Measurements from ENCODE around the gene CDK5RAP2.
"Not testable (repeated sequence)": the region's sequence is repeated elsewhere in the genome, so short reads cannot be mapped to it uniquely, and the experiment has no call there.

Gene CDK5RAP2

GRCh38 chr9:120580051-120580896, at the start of gene CDK5RAP2:
Gene CDK5RAP2, minus strand, starts transcription at chr9:120580167. Its CDS starts 189 bp downstream, at chr9:120579978.
- DNase-seq: peak; percentile 66 to 95

GRCh38 chr9:120628925-120629497, 49.0 kb upstream of the CDK5RAP2 start:
- DNase-seq: not testable (repeated sequence)

- no peak for DNase-seq
Measured at GRCh38 chr9:120628207-120628924, 48.4 kb upstream of the CDK5RAP2 start.

- DNase-seq: no peak
Measured at GRCh38 chr9:120627073-120627472, 47.1 kb upstream of the CDK5RAP2 start.

- DNase-seq: no peak
Measured at GRCh38 chr9:120626512-120626911, 46.5 kb upstream of the CDK5RAP2 start.

GRCh38 chr9:120625222-120625621, 45.3 kb upstream of the CDK5RAP2 start:
- no peak for DNase-seq

- no peak for DNase-seq
Measured at GRCh38 chr9:120622790-120623189, 42.8 kb upstream of the CDK5RAP2 start.

- DNase-seq: no peak
Measured at GRCh38 chr9:120621941-120622340, 42.0 kb upstream of the CDK5RAP2 start.

GRCh38 chr9:120619751-120620655, 40.0 kb upstream of the CDK5RAP2 start:
- peak in 1 of 2 donors; percentile 73 for DNase-seq

- no peak for DNase-seq
Measured at GRCh38 chr9:120616966-120617935, 37.3 kb upstream of the CDK5RAP2 start.

GRCh38 chr9:120612218-120612617, 32.3 kb upstream of the CDK5RAP2 start:
- DNase-seq: no peak

- no peak for DNase-seq
Measured at GRCh38 chr9:120611690-120612068, 31.7 kb upstream of the CDK5RAP2 start.

- DNase-seq: no peak
Measured at GRCh38 chr9:120610975-120611689, 31.2 kb upstream of the CDK5RAP2 start.

- no peak for DNase-seq
Measured at GRCh38 chr9:120609636-120610035, 29.7 kb upstream of the CDK5RAP2 start.

- no peak for DNase-seq
Measured at GRCh38 chr9:120608421-120608820, 28.5 kb upstream of the CDK5RAP2 start.

- no peak for DNase-seq
Measured at GRCh38 chr9:120603591-120603990, 23.6 kb upstream of the CDK5RAP2 start.

- DNase-seq: no peak
Measured at GRCh38 chr9:120603010-120603409, 23.0 kb upstream of the CDK5RAP2 start.

- DNase-seq: no peak
Measured at GRCh38 chr9:120593955-120594277, 13.9 kb upstream of the CDK5RAP2 start.

- no peak for DNase-seq
Measured at GRCh38 chr9:120593250-120593954, 13.4 kb upstream of the CDK5RAP2 start.

- DNase-seq: no peak
Measured at GRCh38 chr9:120592210-120592609, 12.2 kb upstream of the CDK5RAP2 start.

Measured in bone marrow (tissue), 2 donors.